ENCODE measurements around the gene KBTBD8.

DNA sequence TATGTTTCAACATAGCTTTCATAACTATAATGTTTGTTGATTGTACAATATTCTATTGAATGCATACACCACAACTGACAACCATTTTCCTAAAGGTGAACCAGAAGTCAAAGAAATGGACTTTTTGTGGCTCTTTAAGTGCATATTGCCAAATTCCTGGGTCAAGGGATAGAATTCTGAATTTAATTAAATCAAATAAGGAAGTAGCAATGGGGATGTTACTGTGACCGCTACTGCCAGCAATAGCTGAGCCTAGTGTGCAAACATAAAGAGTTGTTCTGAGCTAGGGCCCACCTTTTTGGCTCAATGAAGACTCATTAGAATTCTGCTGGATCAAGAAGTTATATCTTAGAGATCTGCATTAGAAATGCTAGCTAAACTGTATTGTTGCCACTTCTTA, 17.3 kb upstream of the KBTBD8 start:
- TF ChIP-seq, protein P1, sequence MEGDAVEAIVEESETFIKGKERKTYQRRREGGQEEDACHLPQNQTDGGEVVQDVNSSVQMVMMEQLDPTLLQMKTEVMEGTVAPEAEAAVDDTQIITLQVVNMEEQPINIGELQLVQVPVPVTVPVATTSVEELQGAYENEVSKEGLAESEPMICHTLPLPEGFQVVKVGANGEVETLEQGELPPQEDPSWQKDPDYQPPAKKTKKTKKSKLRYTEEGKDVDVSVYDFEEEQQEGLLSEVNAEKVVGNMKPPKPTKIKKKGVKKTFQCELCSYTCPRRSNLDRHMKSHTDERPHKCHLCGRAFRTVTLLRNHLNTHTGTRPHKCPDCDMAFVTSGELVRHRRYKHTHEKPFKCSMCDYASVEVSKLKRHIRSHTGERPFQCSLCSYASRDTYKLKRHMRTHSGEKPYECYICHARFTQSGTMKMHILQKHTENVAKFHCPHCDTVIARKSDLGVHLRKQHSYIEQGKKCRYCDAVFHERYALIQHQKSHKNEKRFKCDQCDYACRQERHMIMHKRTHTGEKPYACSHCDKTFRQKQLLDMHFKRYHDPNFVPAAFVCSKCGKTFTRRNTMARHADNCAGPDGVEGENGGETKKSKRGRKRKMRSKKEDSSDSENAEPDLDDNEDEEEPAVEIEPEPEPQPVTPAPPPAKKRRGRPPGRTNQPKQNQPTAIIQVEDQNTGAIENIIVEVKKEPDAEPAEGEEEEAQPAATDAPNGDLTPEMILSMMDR (IDR thresholded peaks at IDR 0.05; ENCODE audit: low read depth, low read length), result no peak
- TF ChIP-seq POLR2A (IDR thresholded peaks at IDR 0.05; ENCODE audit: extremely low read depth, insufficient read length), result no peak
- TF ChIP-seq, protein P2, sequence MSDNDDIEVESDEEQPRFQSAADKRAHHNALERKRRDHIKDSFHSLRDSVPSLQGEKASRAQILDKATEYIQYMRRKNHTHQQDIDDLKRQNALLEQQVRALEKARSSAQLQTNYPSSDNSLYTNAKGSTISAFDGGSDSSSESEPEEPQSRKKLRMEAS (IDR thresholded peaks at IDR 0.05; ENCODE audit: low read depth, low read length), result no peak
